ENCODE results near the gene RAD9B. TPM values are rescaled to one million over a fixed set of nuclear protein-coding genes. Genes with fewer than 3 reads are reported as not detected.
A peak's percentile ranks its signal among the peaks of the same experiment; 100 is the strongest.

The RAD9B gene
- total RNA-seq, 1 donor from 2014 or later, result 1.8 TPM

DNA sequence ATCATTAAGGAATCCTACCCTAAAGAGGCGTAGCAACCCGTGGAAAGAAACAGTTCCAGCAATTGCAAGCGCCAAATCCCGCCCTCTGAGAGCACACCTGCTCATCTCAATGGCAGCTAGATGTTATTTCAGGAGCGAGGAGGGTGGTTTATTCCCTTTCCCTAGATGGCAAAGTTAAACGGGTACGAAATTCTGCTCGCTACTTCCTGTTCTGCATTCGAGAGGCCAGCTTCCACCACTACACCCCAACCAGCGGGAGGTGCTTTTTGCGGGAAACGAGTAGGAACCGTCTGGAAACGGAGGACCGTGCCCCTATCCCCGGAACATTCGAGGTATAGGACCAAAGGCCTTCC is 756 bp upstream of the RAD9B start:
- peaks cover 31% of the 10 kb centered on the region for H3K4me1 ChIP-seq
- no peaks in the 10 kb centered on the region for H3K9me3 ChIP-seq
- no peaks in the 10 kb centered on the region for H3K27me3 ChIP-seq
- peaks cover 3% of the 10 kb centered on the region for H3K36me3 ChIP-seq
- intact Hi-C loops (cut with DNase I), result no loop called here
- DNase-seq (no peak), ATAC-seq (peak; percentile 42)
- TF ChIP-seq CTCF (IDR thresholded peaks at IDR 0.05), result no peak
- peak overlapping the region; percentile 78 for H3K4me3 ChIP-seq
- H3K27ac ChIP-seq, result peak overlapping the region; percentile 91

GRCh38 chr12:110503432-110503831 is 1.3 kb downstream of the RAD9B start:
- intact Hi-C loops (cut with DNase I), result no loop called here
- TF ChIP-seq CTCF (IDR thresholded peaks at IDR 0.05), result no peak
- no peak overlapping the region for H3K27ac ChIP-seq
- no peaks in the 10 kb centered on the region for H3K9me3 ChIP-seq
- H3K27me3 ChIP-seq, result no peaks in the 10 kb centered on the region
- H3K4me1 ChIP-seq, result peaks cover 26% of the 10 kb centered on the region
- ATAC-seq (no peak), DNase-seq (no peak)
- H3K36me3 ChIP-seq, result no peaks in the 10 kb centered on the region
- no peak overlapping the region for H3K4me3 ChIP-seq

DNA sequence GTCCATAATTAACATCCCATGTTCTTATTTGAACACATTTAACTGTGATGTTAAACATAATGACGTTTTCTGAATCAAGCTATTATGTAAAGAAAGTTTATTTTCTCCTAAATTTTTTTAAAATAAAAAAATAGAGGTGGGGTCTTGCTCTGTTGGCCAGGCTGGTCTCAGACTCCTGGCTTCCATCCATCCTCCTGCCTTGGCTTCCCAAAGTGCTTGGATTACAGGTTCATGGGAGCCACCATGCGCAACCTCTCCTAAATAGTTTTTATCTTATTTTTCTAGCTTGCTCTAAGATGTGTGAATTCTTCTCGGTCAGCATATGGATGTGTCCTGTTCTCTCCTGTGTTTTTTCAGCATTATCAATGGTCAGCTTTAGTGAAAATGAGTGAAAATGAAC is 3.2 kb downstream of the RAD9B start:
- Histone ChIP-seq H3K27me3 (no peaks in the 10 kb centered on the region), H3K27ac (no peak overlapping the region), H3K4me3 (no peak overlapping the region), H3K9me3 (no peaks in the 10 kb centered on the region), H3K36me3 (no peaks in the 10 kb centered on the region), H3K4me1 (peaks cover 7% of the 10 kb centered on the region)
- DNase-seq (no peak), ATAC-seq (no peak)
- intact Hi-C loops (cut with DNase I), result no loop called here
- TF ChIP-seq CTCF (IDR thresholded peaks at IDR 0.05), result no peak

DNA sequence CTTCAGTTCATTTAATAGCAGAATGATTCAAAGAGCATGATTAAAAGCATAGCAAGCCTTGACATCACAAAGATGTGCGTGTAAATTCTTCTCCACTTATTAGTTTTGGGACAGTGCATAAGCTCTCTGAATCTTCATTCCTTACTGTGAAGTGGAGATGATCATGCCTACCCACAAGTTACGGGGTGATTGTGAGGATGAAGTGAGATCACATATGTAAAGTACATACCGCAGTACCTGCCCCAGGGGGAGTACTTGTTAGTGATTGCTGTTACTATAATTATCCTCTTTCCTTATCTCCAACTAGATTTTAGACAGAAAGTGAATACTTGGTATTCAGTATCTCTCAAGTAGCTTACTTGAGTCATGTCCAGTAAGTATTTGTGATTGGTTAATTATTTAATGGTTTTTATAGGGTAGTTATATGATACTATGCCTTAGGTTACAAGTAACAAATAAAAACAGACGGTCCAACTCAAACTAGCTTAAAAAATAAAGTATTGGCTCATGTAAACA is 6.0 kb downstream of the RAD9B start:
- no peak for DNase-seq
- no peaks in the 10 kb centered on the region for H3K36me3 ChIP-seq
- no peak overlapping the region for H3K27ac ChIP-seq
- no peak overlapping the region for H3K4me3 ChIP-seq
- ATAC-seq, result no peak
- H3K9me3 ChIP-seq, result no peaks in the 10 kb centered on the region
- TF ChIP-seq CTCF (IDR thresholded peaks at IDR 0.05), result no peak
- no peaks in the 10 kb centered on the region for H3K4me1 ChIP-seq
- H3K27me3 ChIP-seq, result no peaks in the 10 kb centered on the region
- intact Hi-C loops (cut with DNase I), result no loop called here

- DNase-seq (no peak), ATAC-seq (no peak)
- no peak for TF ChIP-seq CTCF (IDR thresholded peaks at IDR 0.05)
- Histone ChIP-seq H3K4me1 (no peaks in the 10 kb centered on the region), H3K27me3 (no peaks in the 10 kb centered on the region), H3K27ac (no peak overlapping the region), H3K36me3 (no peaks in the 10 kb centered on the region), H3K4me3 (no peak overlapping the region), H3K9me3 (no peaks in the 10 kb centered on the region)
- intact Hi-C loops (cut with DNase I), result loop anchor here (5.0 kb wide), 1 partner anchor 88 kb away; no protein-coding TSS in a partner anchor
Measured at GRCh38 chr12:110513842-110514241, 11.7 kb downstream of the RAD9B start.

- no peak overlapping the region for H3K27ac ChIP-seq
- intact Hi-C loops (cut with DNase I), result loop anchor here (5.0 kb wide), 1 partner anchor 88 kb away; no protein-coding TSS in a partner anchor
Measured at GRCh38 chr12:110514363-110514762, 12.2 kb downstream of the RAD9B start.

More at GRCh38 chr12:110514363-110514762, 12.2 kb downstream of the RAD9B start:
- no peak for ATAC-seq
- H3K27me3 ChIP-seq, result no peaks in the 10 kb centered on the region
- no peak overlapping the region for H3K4me3 ChIP-seq
- no peaks in the 10 kb centered on the region for H3K9me3 ChIP-seq
- H3K4me1 ChIP-seq, result no peaks in the 10 kb centered on the region
- H3K36me3 ChIP-seq, result no peaks in the 10 kb centered on the region
- DNase-seq, result no peak
- TF ChIP-seq CTCF (IDR thresholded peaks at IDR 0.05), result no peak

All from upper lobe of right lung (tissue), 1 donor.